ENCODE data around the gene LINGO1. TPM values are rescaled to one million over a fixed set of nuclear protein-coding genes. Genes with fewer than 3 reads are reported as not detected.

Gene LINGO1
- total RNA-seq, 4 donors from 2014 or later = 0.13 to 1.1 (median 1.0) TPM; not detected in 1

DNA sequence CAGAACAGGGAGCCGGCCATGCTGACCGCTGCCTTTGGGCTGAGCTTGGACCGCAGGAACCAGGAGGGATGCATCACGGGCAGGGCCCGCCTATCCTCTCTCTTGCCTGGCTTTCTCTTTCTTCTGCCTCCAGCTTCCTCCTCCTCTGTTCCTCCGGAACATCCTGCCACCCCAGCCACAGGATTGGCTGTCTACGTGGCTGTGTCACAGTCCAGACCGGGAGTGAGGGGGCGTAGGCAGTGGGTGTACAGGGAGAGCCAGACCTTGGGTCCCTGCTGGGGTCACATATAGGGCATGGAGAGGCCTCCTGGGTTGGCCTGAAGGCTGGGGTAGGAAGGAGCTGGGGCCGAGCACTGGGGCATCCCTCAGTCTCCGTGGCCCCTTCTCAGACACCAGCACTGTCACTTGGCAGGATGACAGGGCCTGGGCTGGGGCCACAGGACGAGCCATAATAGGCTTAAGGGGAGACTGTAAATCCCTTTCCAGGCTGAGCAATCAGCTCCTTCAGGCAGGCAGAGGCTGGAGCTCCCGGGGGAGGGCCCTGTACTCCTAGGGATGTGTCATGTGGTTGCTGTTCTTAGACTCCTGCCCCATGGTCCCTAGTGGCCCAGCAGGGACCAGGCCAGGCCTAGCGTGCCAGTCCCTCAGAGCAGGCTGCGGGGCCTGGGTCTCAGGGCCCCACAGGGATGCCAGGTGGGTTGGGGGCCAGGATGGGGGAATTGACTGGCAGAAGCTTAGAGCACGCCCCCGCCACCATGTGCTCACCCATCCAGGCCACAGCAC lies 25.4 kb downstream of the LINGO1 start:
- intact Hi-C loops (cut with DNase I) = no loop called here
- TF ChIP-seq POLR2A (IDR thresholded peaks at IDR 0.05) = no peak
- TF ChIP-seq, protein P1, sequence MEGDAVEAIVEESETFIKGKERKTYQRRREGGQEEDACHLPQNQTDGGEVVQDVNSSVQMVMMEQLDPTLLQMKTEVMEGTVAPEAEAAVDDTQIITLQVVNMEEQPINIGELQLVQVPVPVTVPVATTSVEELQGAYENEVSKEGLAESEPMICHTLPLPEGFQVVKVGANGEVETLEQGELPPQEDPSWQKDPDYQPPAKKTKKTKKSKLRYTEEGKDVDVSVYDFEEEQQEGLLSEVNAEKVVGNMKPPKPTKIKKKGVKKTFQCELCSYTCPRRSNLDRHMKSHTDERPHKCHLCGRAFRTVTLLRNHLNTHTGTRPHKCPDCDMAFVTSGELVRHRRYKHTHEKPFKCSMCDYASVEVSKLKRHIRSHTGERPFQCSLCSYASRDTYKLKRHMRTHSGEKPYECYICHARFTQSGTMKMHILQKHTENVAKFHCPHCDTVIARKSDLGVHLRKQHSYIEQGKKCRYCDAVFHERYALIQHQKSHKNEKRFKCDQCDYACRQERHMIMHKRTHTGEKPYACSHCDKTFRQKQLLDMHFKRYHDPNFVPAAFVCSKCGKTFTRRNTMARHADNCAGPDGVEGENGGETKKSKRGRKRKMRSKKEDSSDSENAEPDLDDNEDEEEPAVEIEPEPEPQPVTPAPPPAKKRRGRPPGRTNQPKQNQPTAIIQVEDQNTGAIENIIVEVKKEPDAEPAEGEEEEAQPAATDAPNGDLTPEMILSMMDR (IDR thresholded peaks at IDR 0.05) = no peak
- Histone ChIP-seq H3K4me3 (replicated peaks in 1 of 3) (no peak overlapping the region), H3K4me1 (no peaks in the 10 kb centered on the region), H3K9me3 (no peaks in the 10 kb centered on the region), H3K27ac (no peak overlapping the region), H3K27me3 (no peaks in the 10 kb centered on the region), H3K36me3 (no peaks in the 10 kb centered on the region)
- DNase-seq = no peak
- WGBS, 2 donors = 70 to 85% methylated on average over 11 to 12 of the region's 17 CpGs

DNA sequence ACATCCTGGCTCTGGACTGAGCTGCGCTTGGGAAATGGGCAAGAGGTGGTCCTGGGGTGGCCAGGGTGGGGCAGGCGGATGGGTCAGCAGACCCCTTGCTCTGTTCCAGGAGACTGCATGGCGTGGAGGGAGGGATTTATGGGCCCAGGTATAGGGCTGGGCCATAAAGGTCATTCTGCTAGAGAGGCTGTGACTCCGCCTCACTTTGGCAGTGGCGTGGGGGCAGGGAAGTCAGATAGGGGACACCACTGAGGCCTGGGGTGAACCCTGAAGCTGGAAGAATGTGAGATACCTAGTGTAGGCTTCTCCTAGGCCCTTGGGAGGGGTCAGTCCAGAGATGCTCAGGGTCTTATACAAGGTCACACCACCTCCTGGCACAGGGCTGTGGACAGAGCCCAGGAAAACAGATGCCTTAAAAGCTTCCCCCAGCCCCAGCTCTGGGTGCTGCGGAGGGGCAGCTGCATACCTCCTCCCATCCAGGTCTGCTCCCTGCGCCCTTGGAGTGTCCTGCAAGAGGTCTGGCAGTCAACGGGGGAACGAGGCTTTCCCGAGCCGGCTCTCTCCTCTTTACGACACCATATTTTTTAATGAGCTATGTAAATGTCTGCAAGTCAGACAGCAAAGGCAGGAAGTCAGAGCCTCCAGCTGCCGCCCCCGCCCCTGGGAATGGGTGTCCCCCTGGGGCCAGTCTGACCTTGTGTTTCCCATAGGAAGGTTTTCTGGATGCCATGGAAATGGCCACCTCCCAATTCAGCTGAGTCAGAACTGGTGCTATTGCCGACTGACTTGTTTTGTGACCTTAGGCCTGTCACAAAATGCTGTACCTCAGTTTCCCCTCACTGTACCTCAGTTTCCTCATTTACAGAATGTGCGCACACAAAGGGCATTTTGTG lies 26.3 kb downstream of the LINGO1 start:
- no peak for TF ChIP-seq POLR2A (IDR thresholded peaks at IDR 0.05)
- TF ChIP-seq, protein P1 (IDR thresholded peaks at IDR 0.05) = no peak
- no peaks in the 10 kb centered on the region for H3K9me3 ChIP-seq
- H3K4me1 ChIP-seq = no peaks in the 10 kb centered on the region
- WGBS, 2 donors = 80 to 85% methylated on average over 16 of the region's 16 CpGs
- intact Hi-C loops (cut with DNase I) = no loop called here
- H3K4me3 ChIP-seq (replicated peaks in 1 of 3) = no peak overlapping the region
- H3K27me3 ChIP-seq = no peaks in the 10 kb centered on the region
- DNase-seq = no peak
- no peaks in the 10 kb centered on the region for H3K36me3 ChIP-seq
- H3K27ac ChIP-seq = no peak overlapping the region

DNA sequence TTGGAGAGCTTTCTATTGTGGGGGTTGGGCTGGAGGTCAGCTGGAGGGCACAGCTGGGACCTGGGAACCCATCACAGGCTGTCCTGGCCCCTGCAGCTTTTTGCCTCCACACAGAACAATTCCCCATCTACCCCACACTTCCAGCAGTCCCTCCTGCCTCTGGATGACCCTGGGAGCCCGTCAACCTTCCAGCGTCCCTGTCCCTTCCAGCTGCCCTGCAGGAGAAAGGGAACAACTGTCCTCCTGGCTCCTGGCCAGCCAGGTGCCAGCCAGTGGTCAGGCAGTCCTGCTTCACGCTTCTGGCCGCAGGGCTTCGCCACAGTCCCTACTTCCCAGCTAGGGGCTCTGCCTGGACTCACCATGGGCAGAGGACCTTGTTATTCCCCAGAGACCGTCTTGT lies 27.2 kb downstream of the LINGO1 start:
- H3K4me1 ChIP-seq = no peaks in the 10 kb centered on the region
- intact Hi-C loops (cut with DNase I) = no loop called here
- H3K4me3 ChIP-seq (replicated peaks in 1 of 3) = no peak overlapping the region
- H3K9me3 ChIP-seq = no peaks in the 10 kb centered on the region
- TF ChIP-seq POLR2A (IDR thresholded peaks at IDR 0.05) = no peak
- TF ChIP-seq, protein P1 (IDR thresholded peaks at IDR 0.05) = no peak
- DNase-seq = no peak
- no peaks in the 10 kb centered on the region for H3K27me3 ChIP-seq
- no peak overlapping the region for H3K27ac ChIP-seq
- H3K36me3 ChIP-seq = no peaks in the 10 kb centered on the region
- 73 to 94% methylated on average over 6 of the region's 6 CpGs for WGBS, 2 donors

DNA sequence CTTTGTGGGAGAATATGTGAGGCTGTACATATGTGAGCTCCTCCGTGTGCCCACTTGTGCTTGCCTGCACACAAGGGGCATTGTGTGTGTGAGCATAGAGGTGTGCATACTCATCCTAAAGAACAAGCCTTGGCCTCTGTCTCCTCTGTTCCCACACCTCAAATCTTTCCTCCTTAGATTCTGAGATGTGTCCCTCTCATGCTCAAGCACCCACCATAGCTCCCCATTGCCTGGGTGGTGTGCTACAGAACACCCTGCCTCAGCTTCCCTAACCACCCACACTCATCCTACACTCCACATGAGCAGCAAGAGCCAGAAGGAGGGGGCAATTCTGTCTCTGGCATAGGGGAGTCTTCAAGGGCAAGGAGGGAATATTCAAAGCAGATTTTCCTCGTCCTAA lies 27.7 kb downstream of the LINGO1 start:
- no peak overlapping the region for H3K4me3 ChIP-seq (replicated peaks in 1 of 3)
- no peak for DNase-seq
- no peaks in the 10 kb centered on the region for H3K9me3 ChIP-seq
- no peak overlapping the region for H3K27ac ChIP-seq
- no peak for TF ChIP-seq POLR2A (IDR thresholded peaks at IDR 0.05)
- TF ChIP-seq, protein P1 (IDR thresholded peaks at IDR 0.05) = no peak
- 67 to 86% methylated on average over 2 of the region's 2 CpGs for WGBS, 2 donors
- no peaks in the 10 kb centered on the region for H3K36me3 ChIP-seq
- no peaks in the 10 kb centered on the region for H3K27me3 ChIP-seq
- intact Hi-C loops (cut with DNase I) = no loop called here
- H3K4me1 ChIP-seq = no peaks in the 10 kb centered on the region

All from thyroid gland (tissue), 4 donors.